ENCODE measurements around the gene SEC14L5. TPM values are rescaled to one million over a fixed set of nuclear protein-coding genes. Genes with fewer than 3 reads are reported as not detected.

SEC14L5 gene
- total RNA-seq, 1 experiment from 2014 or later, result 1.8 TPM

GRCh38 chr16:5010576-5011329 lies 52.6 kb downstream of the SEC14L5 start:
- Histone ChIP-seq H3K4me1 (replicated peaks; ENCODE audit: insufficient read depth) (no peaks in the 10 kb centered on the region), H3K27ac (no peak overlapping the region), H3K79me2 (ENCODE audit: low read depth) (no peaks in the 10 kb centered on the region), H3K9me3 (ENCODE audit: insufficient read depth, low read depth) (no peaks in the 10 kb centered on the region), H3K4me3 (no peak overlapping the region), H4K20me1 (ENCODE audit: insufficient read depth) (no peaks in the 10 kb centered on the region), H3F3A (ENCODE audit: insufficient read depth, low read depth) (no peaks in the 10 kb centered on the region), H3K27me3 (ENCODE audit: insufficient read depth, low read depth) (peaks cover 77% of the 10 kb centered on the region), H2AFZ (no peak overlapping the region), H3K4me2 (no peak overlapping the region), H3K36me3 (ENCODE audit: low read depth) (no peaks in the 10 kb centered on the region), H3K9me2 (ENCODE audit: insufficient read depth) (no peaks in the 10 kb centered on the region)
- ChIA-PET CTCF (no interaction called here), POLR2A (ENCODE audit: unreplicated experiment) (no interaction called here)
- TF ChIP-seq EZH2 (IDR thresholded peaks at IDR 0.05; ENCODE audit: low read depth), result no peak
- TF ChIP-seq CTCF (conservative IDR thresholded peaks at IDR 0.05), result no peak
- no TSS peak for BruUV-seq (replicated peaks)
- no peak for DNase-seq
- intact Hi-C loops (cut with micrococcal nuclease; ENCODE audit: unreplicated experiment), result no loop called here

GRCh38 chr16:5011637-5012036 lies 53.5 kb downstream of the SEC14L5 start:
- intact Hi-C loops (cut with micrococcal nuclease; ENCODE audit: unreplicated experiment), result no loop called here
- H3K27ac ChIP-seq, result no peak overlapping the region
- H3K4me3 ChIP-seq, result no peak overlapping the region
- ChIA-PET POLR2A (ENCODE audit: unreplicated experiment) (no interaction called here), CTCF (no interaction called here)
- peaks cover 86% of the 10 kb centered on the region for H3K27me3 ChIP-seq (ENCODE audit: insufficient read depth, low read depth)
- no peaks in the 10 kb centered on the region for H3F3A ChIP-seq (ENCODE audit: insufficient read depth, low read depth)
- no peaks in the 10 kb centered on the region for H3K79me2 ChIP-seq (ENCODE audit: low read depth)
- H3K4me1 ChIP-seq (replicated peaks; ENCODE audit: insufficient read depth), result no peaks in the 10 kb centered on the region
- no peaks in the 10 kb centered on the region for H3K36me3 ChIP-seq (ENCODE audit: low read depth)
- H3K9me2 ChIP-seq (ENCODE audit: insufficient read depth), result no peaks in the 10 kb centered on the region
- DNase-seq, result no peak
- H3K4me2 ChIP-seq, result no peak overlapping the region
- no peaks in the 10 kb centered on the region for H3K9me3 ChIP-seq (ENCODE audit: insufficient read depth, low read depth)
- TF ChIP-seq CTCF (conservative IDR thresholded peaks at IDR 0.05) (no peak), EZH2 (IDR thresholded peaks at IDR 0.05; ENCODE audit: low read depth) (no peak)
- no TSS peak for BruUV-seq (replicated peaks)
- no peaks in the 10 kb centered on the region for H4K20me1 ChIP-seq (ENCODE audit: insufficient read depth)
- H2AFZ ChIP-seq, result no peak overlapping the region

GRCh38 chr16:5012887-5013286 lies 54.8 kb downstream of the SEC14L5 start:
- BruUV-seq (replicated peaks), result no TSS peak
- ChIA-PET CTCF (no interaction called here), POLR2A (ENCODE audit: unreplicated experiment) (no interaction called here)
- no peak for TF ChIP-seq CTCF (conservative IDR thresholded peaks at IDR 0.05)
- no peak for TF ChIP-seq EZH2 (IDR thresholded peaks at IDR 0.05; ENCODE audit: low read depth)
- H3K36me3 ChIP-seq (ENCODE audit: low read depth), result no peaks in the 10 kb centered on the region
- DNase-seq, result no peak
- no peak overlapping the region for H3K4me2 ChIP-seq
- H3K27ac ChIP-seq, result no peak overlapping the region
- no peaks in the 10 kb centered on the region for H3K9me3 ChIP-seq (ENCODE audit: insufficient read depth, low read depth)
- intact Hi-C loops (cut with micrococcal nuclease; ENCODE audit: unreplicated experiment), result no loop called here
- no peaks in the 10 kb centered on the region for H3K9me2 ChIP-seq (ENCODE audit: insufficient read depth)
- no peaks in the 10 kb centered on the region for H3F3A ChIP-seq (ENCODE audit: insufficient read depth, low read depth)
- peaks cover 88% of the 10 kb centered on the region for H3K27me3 ChIP-seq (ENCODE audit: insufficient read depth, low read depth)
- H2AFZ ChIP-seq, result no peak overlapping the region
- no peaks in the 10 kb centered on the region for H4K20me1 ChIP-seq (ENCODE audit: insufficient read depth)
- no peaks in the 10 kb centered on the region for H3K79me2 ChIP-seq (ENCODE audit: low read depth)
- H3K4me1 ChIP-seq (replicated peaks; ENCODE audit: insufficient read depth), result no peaks in the 10 kb centered on the region
- H3K4me3 ChIP-seq, result no peak overlapping the region
